NCI-H748 treated with DMSO at 0.1 percent for 48 hours (cell line): ENCODE data around the gene PTPRCAP.

Source experiments
- DNase-seq: peaks from one replicate; lab custom pipeline; 2025; lab: John Stamatoyannopoulos, UW

The PTPRCAP gene

GRCh38 chr11:67465189-67465510 lies 27.7 kb upstream of the PTPRCAP start:
- DNase-seq: no peak

GRCh38 chr11:67464411-67465188 lies 27.1 kb upstream of the PTPRCAP start:
- DNase-seq: peak; percentile 80

GRCh38 chr11:67463680-67464410 lies 26.4 kb upstream of the PTPRCAP start:
- no peak for DNase-seq

- DNase-seq: no peak
These were observed 25.7 kb upstream of the PTPRCAP start for GRCh38 chr11:67463186-67463585.

GRCh38 chr11:67458266-67458665 lies 20.8 kb upstream of the PTPRCAP start:
- no peak for DNase-seq

- no peak for DNase-seq
These were observed 20.0 kb upstream of the PTPRCAP start for GRCh38 chr11:67457453-67457852.

GRCh38 chr11:67456068-67456705 lies 18.7 kb upstream of the PTPRCAP start:
- DNase-seq: no peak

- no peak for DNase-seq
These were observed 17.6 kb upstream of the PTPRCAP start, which contains the start of gene CABP4 for GRCh38 chr11:67455054-67455453. Gene CABP4, plus strand, starts transcription at chr11:67455354. Its CDS starts 70 bp downstream, at chr11:67455424.

- no peak for DNase-seq
These were observed 16.6 kb upstream of the PTPRCAP start for GRCh38 chr11:67453816-67454732.

- DNase-seq: no peak
These were observed 14.9 kb upstream of the PTPRCAP start, which contains the start of gene GPR152 for GRCh38 chr11:67452141-67452952. Gene GPR152, minus strand, starts transcription at chr11:67452729. Its CDS starts 5 bp downstream, at chr11:67452724.

GRCh38 chr11:67451658-67451976 lies 14.1 kb upstream of the PTPRCAP start:
- DNase-seq: no peak

GRCh38 chr11:67450796-67451657 lies 13.5 kb upstream of the PTPRCAP start:
- no peak for DNase-seq

- DNase-seq: no peak
These were observed 11.8 kb upstream of the PTPRCAP start for GRCh38 chr11:67449116-67449844.

GRCh38 chr11:67448220-67448609 lies 10.7 kb upstream of the PTPRCAP start:
- no peak for DNase-seq

GRCh38 chr11:67445515-67445914 lies 8.0 kb upstream of the PTPRCAP start:
- no peak for DNase-seq

- DNase-seq: no peak
These were observed 5.3 kb upstream of the PTPRCAP start for GRCh38 chr11:67442504-67443404.

GRCh38 chr11:67441731-67442351 lies 4.4 kb upstream of the PTPRCAP start:
- DNase-seq: no peak

- no peak for DNase-seq
These were observed 3.6 kb upstream of the PTPRCAP start for GRCh38 chr11:67441098-67441563.
